AG04450 (cell line): ENCODE results near the gene CYP1A1. TPM values are rescaled to one million over a fixed set of nuclear protein-coding genes. Genes with fewer than 3 reads are reported as not detected.

Experiments used
- CTCF ChIA-PET: fragments of 300-600, 350-600 bp; formaldehyde crosslinking; extraction: SDS; loops from one replicate; lab custom pipeline; 2022; ENCODE audit warnings: antibody characterized with exemption, inconsistent platforms; lab: Charles Lee
- POLR2A ChIA-PET: fragments of 350-600 bp; formaldehyde crosslinking; extraction: SDS; loops from one replicate; lab custom pipeline; 2021; ENCODE audit warnings: antibody characterized with exemption, inconsistent platforms; lab: Yijun Ruan, JAX
- DNase-seq: peaks from one replicate; pipeline ENCODE4 v3.0.0-alpha.2; 2011; ENCODE audit warnings: low read depth, low spot score
- H3K27ac ChIP-seq: one replicate; pipeline ENCODE4 v1.5.1; 2012; ENCODE audit warnings: low read depth, low read length, control low read depth
- H3K27me3 ChIP-seq: one replicate; pipeline ENCODE4 v1.6.0; 2012; ENCODE audit warnings: low read length; ENCODE audit not compliant: control insufficient read depth, insufficient read depth
- H3K4me3 ChIP-seq: 2 replicates; pipeline ENCODE4 v1.5.1; 2011; ENCODE audit warnings: mild to moderate bottlenecking, low read depth, low read length, control low read depth
- H3K9me3 ChIP-seq: 2 replicates; pipeline ENCODE4 v1.5.1; 2012; ENCODE audit warnings: low read length; ENCODE audit not compliant: control insufficient read depth, insufficient read depth
- CTCF ChIP-seq: IDR thresholded peaks from 2 replicates; pipeline ENCODE4 v1.5.1; 2011; ENCODE audit warnings: low read depth, low read length, control low read depth, inconsistent platforms
- polyA plus RNA-seq: library from polyadenylated mRNA; depleted of rRNA; stranded (reverse); fragments of >200 nt; gene quantifications from 2 replicates; pipeline ENCODE4 v1.2.3, GENCODE V29; 2011

CYP1A1 gene
- polyA plus RNA-seq, 1 experiment, result 0.04 TPM

GRCh38 chr15:74769463-74770025 is 44.2 kb upstream of the CYP1A1 start:
- H3K4me3 ChIP-seq, result no peak overlapping the region
- ChIA-PET CTCF (interaction anchor here (0.6 to 12.2 kb wide), 41 partner anchors 8 to 863 kb away, joined by 3 to 517 read pairs (median 5); partner anchors contain the start of genes ARID3B, CSK, CYP11A1 and CYP1A1), POLR2A (interaction anchor here (0.5 to 1.1 kb wide), 4 partner anchors 37 to 139 kb away, joined by 3 read pairs; no protein-coding TSS in a partner anchor)
- H3K27ac ChIP-seq, result no peak overlapping the region
- no peaks in the 10 kb centered on the region for H3K9me3 ChIP-seq
- TF ChIP-seq CTCF, result no peak
- DNase-seq, result no peak
- H3K27me3 ChIP-seq, result peaks cover 6% of the 10 kb centered on the region

DNA sequence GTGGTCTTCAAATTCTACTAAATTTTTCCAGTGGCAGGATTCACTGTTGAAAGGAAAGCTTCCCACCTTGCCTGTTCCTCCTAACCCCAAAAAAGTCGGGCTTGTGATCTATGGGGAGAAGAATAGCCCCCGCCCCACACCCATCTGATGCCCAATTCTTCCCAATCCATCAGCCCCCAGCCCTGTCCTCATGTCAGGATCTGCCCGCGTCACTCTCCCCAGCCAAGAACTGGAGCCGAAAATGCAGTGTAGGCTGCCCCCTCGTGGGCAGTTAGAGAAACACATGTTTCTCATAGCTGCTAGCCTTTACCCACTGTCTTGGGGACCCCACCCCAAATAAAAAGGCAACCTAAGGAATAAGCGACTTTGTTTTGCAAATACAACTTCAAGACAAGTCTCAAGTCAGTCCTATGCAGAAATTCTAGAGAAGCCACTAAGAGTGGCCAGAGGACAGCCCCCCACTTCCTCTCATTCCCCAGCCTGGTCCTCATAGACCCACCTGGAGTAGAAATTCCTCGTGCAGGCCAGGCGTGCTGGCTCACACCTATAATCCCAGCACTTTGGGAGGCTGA is 43.5 kb upstream of the CYP1A1 start:
- H3K27ac ChIP-seq, result no peak overlapping the region
- no peak for DNase-seq
- ChIA-PET CTCF (interaction anchor here (0.6 to 12.2 kb wide), 47 partner anchors 9 to 402 kb away, joined by 3 to 517 read pairs (median 4); partner anchors contain the start of genes CSK, CYP11A1, CYP1A1 and RPP25), POLR2A (interaction anchor here (0.5 to 1.1 kb wide), 4 partner anchors 37 to 138 kb away, joined by 3 read pairs; no protein-coding TSS in a partner anchor)
- peaks cover 6% of the 10 kb centered on the region for H3K27me3 ChIP-seq
- H3K9me3 ChIP-seq, result no peaks in the 10 kb centered on the region
- peak; percentile 74 for TF ChIP-seq CTCF
- no peak overlapping the region for H3K4me3 ChIP-seq

DNA sequence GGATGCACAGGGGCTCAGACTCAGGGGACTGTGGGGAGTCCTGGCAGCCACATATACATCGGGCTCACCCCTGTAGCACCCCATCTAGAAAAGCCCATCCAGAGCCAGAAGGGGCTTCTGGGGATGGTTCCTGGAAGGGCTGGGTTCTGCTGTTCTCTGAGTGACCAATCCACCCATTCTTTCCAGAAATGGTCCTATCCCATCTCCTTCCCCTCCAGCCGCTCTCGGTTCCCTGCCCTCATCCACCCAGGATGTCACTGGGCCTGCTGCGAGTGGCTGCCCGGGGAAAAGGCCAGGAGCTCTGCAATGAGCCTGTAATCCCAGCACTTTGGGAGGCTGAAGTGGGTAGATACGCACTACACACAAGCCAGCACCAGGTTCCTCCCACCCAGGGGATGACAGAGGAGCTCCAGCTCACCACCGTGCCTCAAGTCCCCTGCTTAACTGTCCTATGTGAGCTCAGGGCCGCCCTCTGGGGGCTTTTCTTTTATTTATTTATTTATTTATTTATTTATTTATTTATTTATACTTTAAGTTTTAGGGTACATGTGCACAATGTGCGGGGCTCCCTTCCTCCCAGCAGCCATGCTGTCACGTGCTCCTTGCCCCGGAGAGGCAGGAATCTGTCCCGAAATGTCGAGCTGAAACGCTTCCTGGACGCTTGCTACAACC is 42.9 kb upstream of the CYP1A1 start:
- no peak overlapping the region for H3K4me3 ChIP-seq
- peaks cover 9% of the 10 kb centered on the region for H3K27me3 ChIP-seq
- no peak overlapping the region for H3K27ac ChIP-seq
- H3K9me3 ChIP-seq, result no peaks in the 10 kb centered on the region
- no peak for DNase-seq
- ChIA-PET CTCF (interaction anchor here (0.6 to 12.2 kb wide), 38 partner anchors 8 to 401 kb away, joined by 3 to 517 read pairs (median 5); partner anchors contain the start of genes CSK, CYP11A1, CYP1A1 and RPP25), POLR2A (interaction anchor here (0.9 to 1.1 kb wide), 2 partner anchors 136 to 138 kb away, joined by 3 read pairs; no protein-coding TSS in a partner anchor)
- TF ChIP-seq CTCF, result no peak

DNA sequence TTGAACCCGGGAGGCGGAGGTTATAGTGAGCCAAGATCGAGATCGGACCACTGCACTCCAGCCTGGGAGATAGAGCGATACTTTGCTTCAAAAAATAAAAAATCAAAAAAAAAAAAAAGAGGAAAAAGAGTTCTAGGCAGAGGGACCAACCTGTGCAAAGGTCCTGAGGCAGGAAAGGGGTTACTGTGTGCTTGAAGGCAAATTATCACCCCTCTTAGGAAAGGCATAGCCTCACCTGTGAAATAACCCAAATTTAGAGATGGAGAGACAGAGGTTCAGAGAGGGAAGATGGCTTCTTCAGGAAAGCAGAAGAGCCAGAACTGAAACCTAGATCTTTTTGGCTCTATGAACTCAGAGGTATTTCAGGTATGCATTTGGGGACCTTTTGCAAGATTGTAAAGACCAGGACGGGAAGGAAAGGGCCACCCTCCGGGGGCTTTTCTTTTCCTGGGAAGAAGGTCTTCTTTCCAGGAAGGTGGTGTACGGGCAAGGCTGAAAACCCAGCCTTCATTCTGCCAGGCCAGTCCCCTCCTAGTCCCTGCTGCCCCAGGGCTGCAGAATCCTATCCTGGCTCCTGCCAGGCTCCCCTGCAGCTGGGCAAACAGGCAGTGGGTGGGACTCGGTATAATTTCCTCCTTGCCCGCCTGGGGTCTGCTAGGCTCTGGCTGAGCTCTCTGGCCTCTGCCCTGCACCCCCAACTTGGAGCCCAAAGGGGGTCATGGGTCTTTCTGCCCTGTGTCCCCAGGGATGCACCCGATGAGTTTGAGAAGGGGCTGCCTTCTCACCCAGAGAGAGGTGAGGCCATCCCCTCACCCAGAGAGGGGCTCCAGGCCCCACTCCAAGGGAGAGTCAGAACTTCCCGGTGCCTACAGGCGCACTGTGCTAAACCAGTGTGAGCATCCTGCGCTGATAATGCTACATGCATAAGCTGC is 42.1 kb upstream of the CYP1A1 start:
- H3K27me3 ChIP-seq, result peaks cover 14% of the 10 kb centered on the region
- ChIA-PET CTCF (interaction anchor here (0.6 to 12.2 kb wide), 19 partner anchors 8 to 392 kb away, joined by 3 to 517 read pairs (median 6); partner anchors contain the start of gene CSK), POLR2A (no interaction called here)
- no peak overlapping the region for H3K4me3 ChIP-seq
- no peak for TF ChIP-seq CTCF
- DNase-seq, result no peak
- no peaks in the 10 kb centered on the region for H3K9me3 ChIP-seq
- H3K27ac ChIP-seq, result no peak overlapping the region
